ENCODE data around the gene RAD51B. TPM values are rescaled to one million over a fixed set of nuclear protein-coding genes. Genes with fewer than 3 reads are reported as not detected.

Gene RAD51B
- total and polyA plus RNA-seq, 9 of the 15 experiments (the other 6 are each of a cell fraction or from before 2014, with no cell fraction given) = 8.5 to 17.3 (median 11.3) TPM

DNA sequence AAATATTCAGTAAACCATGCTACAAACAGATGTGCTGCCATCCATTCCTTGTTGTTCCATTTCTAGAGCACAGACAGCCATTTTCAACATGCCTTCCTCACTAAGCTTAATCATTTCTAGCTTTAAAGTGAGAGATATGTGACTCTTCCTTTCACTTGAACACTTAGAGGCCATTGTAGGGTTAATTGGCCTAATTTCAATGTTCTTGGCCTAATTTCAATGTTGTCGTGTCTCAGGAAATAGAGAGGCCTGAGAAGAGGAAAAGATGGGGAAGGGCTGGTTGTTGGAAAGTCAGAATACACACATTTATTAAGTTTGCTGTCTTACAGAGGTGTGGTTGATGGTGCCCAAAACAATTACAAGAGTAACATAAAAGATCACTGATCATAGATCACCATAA, 538.2 kb downstream of the RAD51B start:
- POLR2A ChIA-PET = no interaction called here
- TF ChIP-seq SUPT5H (IDR thresholded peaks at IDR 0.05) (no peak), CREM (IDR thresholded peaks at IDR 0.05; ENCODE audit: low read depth) (no peak), TEAD1 (CRISPR knock-in tag; IDR thresholded peaks at IDR 0.05) (no peak), KLF16 (IDR thresholded peaks at IDR 0.05) (no peak), MXI1 (IDR thresholded peaks at IDR 0.05; ENCODE audit: low read depth, low read length) (no peak), NCOA4 (IDR thresholded peaks at IDR 0.05; ENCODE audit: partially characterized antibody) (no peak), FOS (IDR thresholded peaks at IDR 0.05; ENCODE audit: extremely low read depth, insufficient read length) (no peak)
- TF ChIP-seq, protein P1, sequence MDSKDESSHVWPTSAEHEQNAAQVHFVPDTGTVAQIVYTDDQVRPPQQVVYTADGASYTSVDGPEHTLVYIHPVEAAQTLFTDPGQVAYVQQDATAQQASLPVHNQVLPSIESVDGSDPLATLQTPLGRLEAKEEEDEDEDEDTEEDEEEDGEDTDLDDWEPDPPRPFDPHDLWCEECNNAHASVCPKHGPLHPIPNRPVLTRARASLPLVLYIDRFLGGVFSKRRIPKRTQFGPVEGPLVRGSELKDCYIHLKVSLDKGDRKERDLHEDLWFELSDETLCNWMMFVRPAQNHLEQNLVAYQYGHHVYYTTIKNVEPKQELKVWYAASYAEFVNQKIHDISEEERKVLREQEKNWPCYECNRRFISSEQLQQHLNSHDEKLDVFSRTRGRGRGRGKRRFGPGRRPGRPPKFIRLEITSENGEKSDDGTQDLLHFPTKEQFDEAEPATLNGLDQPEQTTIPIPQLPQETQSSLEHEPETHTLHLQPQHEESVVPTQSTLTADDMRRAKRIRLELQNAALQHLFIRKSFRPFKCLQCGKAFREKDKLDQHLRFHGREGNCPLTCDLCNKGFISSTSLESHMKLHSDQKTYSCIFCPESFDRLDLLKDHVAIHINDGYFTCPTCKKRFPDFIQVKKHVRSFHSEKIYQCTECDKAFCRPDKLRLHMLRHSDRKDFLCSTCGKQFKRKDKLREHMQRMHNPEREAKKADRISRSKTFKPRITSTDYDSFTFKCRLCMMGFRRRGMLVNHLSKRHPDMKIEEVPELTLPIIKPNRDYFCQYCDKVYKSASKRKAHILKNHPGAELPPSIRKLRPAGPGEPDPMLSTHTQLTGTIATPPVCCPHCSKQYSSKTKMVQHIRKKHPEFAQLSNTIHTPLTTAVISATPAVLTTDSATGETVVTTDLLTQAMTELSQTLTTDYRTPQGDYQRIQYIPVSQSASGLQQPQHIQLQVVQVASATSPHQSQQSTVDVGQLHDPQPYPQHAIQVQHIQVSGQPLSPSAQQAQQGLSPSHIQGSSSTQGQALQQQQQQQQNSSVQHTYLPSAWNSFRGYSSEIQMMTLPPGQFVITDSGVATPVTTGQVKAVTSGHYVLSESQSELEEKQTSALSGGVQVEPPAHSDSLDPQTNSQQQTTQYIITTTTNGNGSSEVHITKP (IDR thresholded peaks at IDR 0.05; ENCODE audit: partially characterized antibody) = no peak
- FAIRE-seq (peak; percentile 19), DNase-seq (ENCODE audit: extremely low read depth in 1 of 4, low spot score in 3 of 4) (no peak), ATAC-seq (no peak)
- Histone ChIP-seq H4K20me1 (replicated peaks; ENCODE audit: control insufficient read depth, insufficient read depth, low read length) (no peaks in the 10 kb centered on the region), H3K27ac (ENCODE audit: extremely low read depth, low read depth, low read length) (no peak overlapping the region), H3K79me2 (ENCODE audit: control insufficient read depth, insufficient read depth, low read length) (no peaks in the 10 kb centered on the region), H3K27me3 (ENCODE audit: control insufficient read depth in 2 of 2, insufficient read depth in 2 of 2, low read length in 2 of 2) (no peaks in the 10 kb centered on the region), H3K4me1 (replicated peaks in 1 of 2; ENCODE audit: control insufficient read depth in 2 of 2, insufficient read depth in 2 of 2, low read length in 2 of 2) (no peaks in the 10 kb centered on the region; a peak in 1 of 5 replicates), H3K4me3 (no peak overlapping the region), H3K9me3 (replicated peaks; ENCODE audit: control insufficient read depth, insufficient read depth, low read depth, low read length) (no peaks in the 10 kb centered on the region), H3K4me2 (ENCODE audit: insufficient read depth, low read length) (no peak overlapping the region), H3K9ac (ENCODE audit: insufficient read depth in 1 of 2, low read depth in 2 of 2, low read length in 2 of 2) (no peak overlapping the region), H3K9me1 (ENCODE audit: control insufficient read depth, insufficient read depth, low read length) (no peaks in the 10 kb centered on the region), H3K36me3 (ENCODE audit: control insufficient read depth, insufficient read depth, low read length) (no peaks in the 10 kb centered on the region), H2AFZ (ENCODE audit: low read depth, low read length) (no peak overlapping the region)
- intact Hi-C loops (cut with micrococcal nuclease) = no loop called here
- WGBS (ENCODE audit: insufficient coverage, low coverage, missing lambda C conversion rate) = 0% methylated on average over 1 of the region's 1 CpG
- no TSS peak for BruUV-seq (replicated peaks)
- CTCF ChIA-PET (ENCODE audit: low intra/inter-chr PET ratio) = no interaction called here
- in situ Hi-C loops (cut with MboI) = no loop called here

Data from K562 (cell line).